ENCODE results near the gene SAMD8. TPM values are rescaled to one million over a fixed set of nuclear protein-coding genes. Genes with fewer than 3 reads are reported as not detected.

The SAMD8 gene
- total and polyA plus RNA-seq, 2 of the 8 experiments (the other 6 are each of a cell fraction or from before 2014, with no cell fraction given) = 11.7 to 20.9 TPM

GRCh38 chr10:75099952-75100763, 11.3 kb upstream of the SAMD8 start (continued):
- TF ChIP-seq SIX5 (IDR thresholded peaks at IDR 0.05; ENCODE audit: low read depth, low read length) (no peak), SAP30 (IDR thresholded peaks at IDR 0.05; ENCODE audit: insufficient read depth, insufficient replicate concordance, low read length) (no peak), SP4 (IDR thresholded peaks at IDR 0.05; ENCODE audit: low read length) (no peak), ATF3 (IDR thresholded peaks at IDR 0.05; ENCODE audit: insufficient read depth, low read depth, low read length) (no peak), CHD2 (IDR thresholded peaks at IDR 0.05; ENCODE audit: low read length) (no peak), TAF1 (IDR thresholded peaks at IDR 0.05; ENCODE audit: low read depth, low read length) (peak; percentile 48; the same call in 1 of the 2 replicates), TAF7 (optimal IDR thresholded peaks at IDR 0.05; ENCODE audit: borderline replicate concordance, low read depth, low read length) (no peak), USF2 (IDR thresholded peaks at IDR 0.05; ENCODE audit: low read length) (no peak), CBX8 (IDR thresholded peaks at IDR 0.05; ENCODE audit: borderline replicate concordance, low read depth, low read length) (no peak), ZNF274 (IDR thresholded peaks at IDR 0.05; ENCODE audit: borderline replicate concordance, extremely low read depth, low read length) (no peak), CHD1 (IDR thresholded peaks at IDR 0.05; ENCODE audit: low read depth, low read length) (no peak), ATF2 (IDR thresholded peaks at IDR 0.05; ENCODE audit: low read length) (no peak), CREB1 (IDR thresholded peaks at IDR 0.05) (peak; percentile 71), BACH1 (IDR thresholded peaks at IDR 0.05; ENCODE audit: low read length) (no peak), RXRA (IDR thresholded peaks at IDR 0.05; ENCODE audit: insufficient read depth, low read depth, low read length) (no peak), NRF1 (IDR thresholded peaks at IDR 0.05; ENCODE audit: low read depth, low read length) (no peak), HDAC2 (IDR thresholded peaks at IDR 0.05; ENCODE audit: borderline replicate concordance in 1 of 2, low read depth in 2 of 2, low read length in 2 of 2) (no peak), GTF2F1 (IDR thresholded peaks at IDR 0.05; ENCODE audit: borderline replicate concordance, low read depth, low read length) (no peak)

Measured in H1 (cell line).